WTC11 (cell line): ENCODE data around the gene ELFN1. TPM values are rescaled to one million over a fixed set of nuclear protein-coding genes. Genes with fewer than 3 reads are reported as not detected.

Experiments
- ATAC-seq: fragments of 200-7000 bp; cut with Tn5 transposase; 2 replicates; pipeline ENCODE4 v1.10.0; 2021; ENCODE audit warnings: mild to moderate bottlenecking, moderate library complexity
- CTCF ChIA-PET: fragments of 300-600 bp; sonication (Branson Sonifier 250); formaldehyde crosslinking; loops from one replicate; lab custom pipeline; 2021; ENCODE audit warnings: antibody characterized with exemption; lab: Charles Lee
- POLR2A ChIA-PET: fragments of 350-600 bp; sonication (Branson Sonifier 250); formaldehyde crosslinking; loops from one replicate; lab custom pipeline; 2021; ENCODE audit warnings: antibody characterized with exemption; lab: Charles Lee
- DNase-seq: peaks from one replicate; pipeline ENCODE4 v3.0.0; 2021; ENCODE audit warnings: low spot score
- H3K27ac Mint-ChIP-seq: 2 replicates; pipeline ENCODE4 v1.8.0; 2021; ENCODE audit warnings: mixed read lengths
- H3K27me3 Mint-ChIP-seq: 2 replicates; pipeline ENCODE4 v1.8.0; 2021; ENCODE audit warnings: low read depth, mild to moderate bottlenecking, moderate library complexity, mixed read lengths
- H3K36me3 Mint-ChIP-seq: 2 replicates; pipeline ENCODE4 v1.8.0; 2021; ENCODE audit warnings: mixed read lengths
- H3K4me1 Mint-ChIP-seq: 2 replicates; pipeline ENCODE4 v1.8.0; 2022; ENCODE audit warnings: mixed read lengths
- H3K4me3 Mint-ChIP-seq: 2 replicates; pipeline ENCODE4 v1.8.0; 2021; ENCODE audit warnings: mild to moderate bottlenecking, moderate library complexity, mixed read lengths
- H3K9me3 Mint-ChIP-seq: 2 replicates; pipeline ENCODE4 v1.8.0; 2021; ENCODE audit warnings: mixed read lengths
- ETV6 ChIP-seq: sonication (generic); formaldehyde crosslinking; IDR thresholded peaks from 2 replicates; pipeline ENCODE4 v1.8.1; 2022; ENCODE audit warnings: mild to moderate bottlenecking, missing genetic modification reagents
- GABPB1 ChIP-seq: sonication (generic); formaldehyde crosslinking; IDR thresholded peaks from 2 replicates; pipeline ENCODE4 v1.8.1; 2023; ENCODE audit warnings: mild to moderate bottlenecking, missing genetic modification reagents
- GTF2I ChIP-seq: fragments of 250-450 bp; sonication (Bioruptor Pico); conservative IDR thresholded peaks from 2 replicates; pipeline ENCODE4 v1.4.0; 2021; ENCODE audit warnings: mild to moderate bottlenecking
- HMGA2 ChIP-seq: fragments of 250-450 bp; sonication (Bioruptor Pico); IDR thresholded peaks from 2 replicates; pipeline ENCODE4 v1.4.0; 2021; ENCODE audit warnings: mild to moderate bottlenecking, moderate library complexity
- NFYB ChIP-seq: sonication (generic); formaldehyde crosslinking; conservative IDR thresholded peaks from 2 replicates; pipeline ENCODE4 v1.8.0; 2022; ENCODE audit warnings: low read depth, missing genetic modification reagents
- NR3C1 ChIP-seq: sonication (generic); formaldehyde crosslinking; conservative IDR thresholded peaks from 2 replicates; pipeline ENCODE4 v1.8.1; 2023; ENCODE audit warnings: low read depth, mild to moderate bottlenecking, missing genetic modification reagents
- OVOL2 ChIP-seq: fragments of 250-450 bp; sonication (Bioruptor Pico); IDR thresholded peaks from 2 replicates; pipeline ENCODE4 v1.9.0; 2021; ENCODE audit warnings: mild to moderate bottlenecking, borderline replicate concordance
- RELA ChIP-seq: sonication (generic); formaldehyde crosslinking; IDR thresholded peaks from 2 replicates; pipeline ENCODE4 v1.8.1; 2022; ENCODE audit warnings: missing genetic modification reagents, mild to moderate bottlenecking, borderline replicate concordance
- SOX15 ChIP-seq: fragments of 250-450 bp; sonication (Bioruptor Pico); IDR thresholded peaks from 2 replicates; pipeline ENCODE4 v1.9.0; 2021; ENCODE audit warnings: mild to moderate bottlenecking
- SP1 ChIP-seq: sonication (generic); formaldehyde crosslinking; conservative IDR thresholded peaks from 2 replicates; pipeline ENCODE4 v1.8.1; 2022; ENCODE audit warnings: missing genetic modification reagents
- TCF7 ChIP-seq: sonication (generic); formaldehyde crosslinking; IDR thresholded peaks from 2 replicates; pipeline ENCODE4 v1.8.0; 2022; ENCODE audit warnings: mild to moderate bottlenecking, low read depth, missing genetic modification reagents, moderate library complexity
- ZNF416 ChIP-seq: fragments of 250-450 bp; sonication (Bioruptor Pico); IDR thresholded peaks from 2 replicates; pipeline ENCODE4 v1.9.0; 2021; ENCODE audit warnings: mild to moderate bottlenecking, inconsistent platforms
- total RNA-seq: library from RNA; stranded (reverse); gene quantifications from 3 replicates; pipeline ENCODE4 v1.2.3, GENCODE V29; 2021
- TF ChIP-seq, protein P1 (sequence below): sonication (generic); formaldehyde crosslinking; IDR thresholded peaks from 2 replicates; pipeline ENCODE4 v1.8.1; 2022; ENCODE audit warnings: mild to moderate bottlenecking, moderate library complexity, missing genetic modification reagents
- TF ChIP-seq, protein P2 (sequence below): sonication (generic); formaldehyde crosslinking; IDR thresholded peaks from 2 replicates; pipeline ENCODE4 v1.8.1; 2022; ENCODE audit warnings: mild to moderate bottlenecking, missing genetic modification reagents, moderate library complexity, borderline replicate concordance
- TF ChIP-seq, protein P3 (sequence below): sonication (generic); formaldehyde crosslinking; IDR thresholded peaks from 2 replicates; pipeline ENCODE4 v1.8.1; 2022; ENCODE audit warnings: low read depth, missing genetic modification reagents, borderline replicate concordance
- TF ChIP-seq, protein P4 (sequence below): fragments of 250-450 bp; sonication (Bioruptor Pico); IDR thresholded peaks from 2 replicates; pipeline ENCODE4 v1.8.0; 2021; ENCODE audit warnings: mild to moderate bottlenecking
- TF ChIP-seq, protein P5 (sequence below): sonication (generic); formaldehyde crosslinking; IDR thresholded peaks from 2 replicates; pipeline ENCODE4 v1.8.0; 2022; ENCODE audit warnings: mild to moderate bottlenecking, missing genetic modification reagents
- TF ChIP-seq, protein P6 (sequence below): fragments of 250-450 bp; sonication (Bioruptor Pico); IDR thresholded peaks from 2 replicates; pipeline ENCODE4 v1.9.0; 2021; ENCODE audit warnings: mild to moderate bottlenecking

Gene ELFN1
- total RNA-seq, 1 experiment from 2014 or later: 4.6 TPM

DNA sequence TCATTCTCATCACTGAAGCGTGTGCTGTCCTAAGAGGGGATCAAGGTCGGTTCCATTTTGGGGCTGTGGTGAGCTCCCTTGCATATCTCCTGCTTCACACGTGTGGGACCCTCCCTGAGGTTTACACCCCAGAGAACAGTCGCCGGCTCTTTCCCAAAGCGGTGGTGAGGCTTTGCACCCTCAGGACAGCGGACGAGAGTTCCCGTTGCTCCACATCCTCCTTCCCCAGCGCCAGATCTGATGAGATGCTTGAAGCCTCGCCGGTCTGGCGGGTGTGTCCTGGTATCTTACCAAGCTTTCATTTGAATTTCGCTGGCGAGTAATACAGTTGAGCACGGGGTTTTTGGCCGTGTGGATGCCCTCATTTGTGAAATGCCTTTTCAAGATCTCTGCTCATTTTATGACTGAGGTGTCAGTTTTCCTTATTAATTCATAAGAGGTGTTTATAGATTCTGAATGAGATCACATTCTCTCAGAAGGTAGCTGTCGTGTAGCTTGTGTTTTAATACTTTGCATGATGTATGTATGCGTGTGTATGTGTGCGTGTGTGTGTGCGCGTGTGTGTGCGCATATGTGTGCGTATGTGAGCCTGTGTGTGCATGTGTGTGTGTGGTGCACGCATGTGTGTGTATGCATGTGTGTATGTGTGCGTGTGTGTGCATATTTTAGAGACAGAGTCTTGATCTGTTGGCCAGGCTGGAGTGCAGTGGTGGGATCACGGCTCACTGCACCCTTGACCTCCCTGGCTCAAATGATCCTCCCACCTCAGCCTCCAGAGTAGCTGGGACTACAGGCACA lies 30.7 kb downstream of the ELFN1 start:
- DNase-seq (no peak), ATAC-seq (no peak)
- Mint-ChIP-seq H3K4me1 (peaks cover 30% of the 10 kb centered on the region), H3K36me3 (peaks cover 21% of the 10 kb centered on the region), H3K27me3 (peaks cover 30% of the 10 kb centered on the region), H3K9me3 (peaks cover 27% of the 10 kb centered on the region), H3K4me3 (no peak overlapping the region), H3K27ac (no peak overlapping the region)
- ChIA-PET CTCF (interaction anchor here (0.8 to 1.1 kb wide), 3 partner anchors 9 to 67 kb away, joined by 3 read pairs; no protein-coding TSS in a partner anchor), POLR2A (no interaction called here)
- TF ChIP-seq TCF7 (no peak), ETV6 (CRISPR knock-in tag) (no peak), ZNF416 (CRISPR knock-in tag) (no peak), GABPB1 (CRISPR knock-in tag) (no peak), NR3C1 (CRISPR knock-in tag) (no peak), NFYB (CRISPR knock-in tag) (no peak), OVOL2 (CRISPR knock-in tag) (no peak), RELA (no peak), SP1 (no peak), HMGA2 (no peak), GTF2I (CRISPR knock-in tag) (no peak)
- TF ChIP-seq, protein P1, sequence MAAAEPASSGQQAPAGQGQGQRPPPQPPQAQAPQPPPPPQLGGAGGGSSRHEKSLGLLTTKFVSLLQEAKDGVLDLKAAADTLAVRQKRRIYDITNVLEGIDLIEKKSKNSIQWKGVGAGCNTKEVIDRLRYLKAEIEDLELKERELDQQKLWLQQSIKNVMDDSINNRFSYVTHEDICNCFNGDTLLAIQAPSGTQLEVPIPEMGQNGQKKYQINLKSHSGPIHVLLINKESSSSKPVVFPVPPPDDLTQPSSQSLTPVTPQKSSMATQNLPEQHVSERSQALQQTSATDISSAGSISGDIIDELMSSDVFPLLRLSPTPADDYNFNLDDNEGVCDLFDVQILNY: no peak
- TF ChIP-seq, protein P2, sequence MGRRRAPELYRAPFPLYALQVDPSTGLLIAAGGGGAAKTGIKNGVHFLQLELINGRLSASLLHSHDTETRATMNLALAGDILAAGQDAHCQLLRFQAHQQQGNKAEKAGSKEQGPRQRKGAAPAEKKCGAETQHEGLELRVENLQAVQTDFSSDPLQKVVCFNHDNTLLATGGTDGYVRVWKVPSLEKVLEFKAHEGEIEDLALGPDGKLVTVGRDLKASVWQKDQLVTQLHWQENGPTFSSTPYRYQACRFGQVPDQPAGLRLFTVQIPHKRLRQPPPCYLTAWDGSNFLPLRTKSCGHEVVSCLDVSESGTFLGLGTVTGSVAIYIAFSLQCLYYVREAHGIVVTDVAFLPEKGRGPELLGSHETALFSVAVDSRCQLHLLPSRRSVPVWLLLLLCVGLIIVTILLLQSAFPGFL (CRISPR knock-in tag): no peak
- TF ChIP-seq, protein P3, sequence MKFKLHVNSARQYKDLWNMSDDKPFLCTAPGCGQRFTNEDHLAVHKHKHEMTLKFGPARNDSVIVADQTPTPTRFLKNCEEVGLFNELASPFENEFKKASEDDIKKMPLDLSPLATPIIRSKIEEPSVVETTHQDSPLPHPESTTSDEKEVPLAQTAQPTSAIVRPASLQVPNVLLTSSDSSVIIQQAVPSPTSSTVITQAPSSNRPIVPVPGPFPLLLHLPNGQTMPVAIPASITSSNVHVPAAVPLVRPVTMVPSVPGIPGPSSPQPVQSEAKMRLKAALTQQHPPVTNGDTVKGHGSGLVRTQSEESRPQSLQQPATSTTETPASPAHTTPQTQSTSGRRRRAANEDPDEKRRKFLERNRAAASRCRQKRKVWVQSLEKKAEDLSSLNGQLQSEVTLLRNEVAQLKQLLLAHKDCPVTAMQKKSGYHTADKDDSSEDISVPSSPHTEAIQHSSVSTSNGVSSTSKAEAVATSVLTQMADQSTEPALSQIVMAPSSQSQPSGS (CRISPR knock-in tag): no peak
- TF ChIP-seq, protein P4, sequence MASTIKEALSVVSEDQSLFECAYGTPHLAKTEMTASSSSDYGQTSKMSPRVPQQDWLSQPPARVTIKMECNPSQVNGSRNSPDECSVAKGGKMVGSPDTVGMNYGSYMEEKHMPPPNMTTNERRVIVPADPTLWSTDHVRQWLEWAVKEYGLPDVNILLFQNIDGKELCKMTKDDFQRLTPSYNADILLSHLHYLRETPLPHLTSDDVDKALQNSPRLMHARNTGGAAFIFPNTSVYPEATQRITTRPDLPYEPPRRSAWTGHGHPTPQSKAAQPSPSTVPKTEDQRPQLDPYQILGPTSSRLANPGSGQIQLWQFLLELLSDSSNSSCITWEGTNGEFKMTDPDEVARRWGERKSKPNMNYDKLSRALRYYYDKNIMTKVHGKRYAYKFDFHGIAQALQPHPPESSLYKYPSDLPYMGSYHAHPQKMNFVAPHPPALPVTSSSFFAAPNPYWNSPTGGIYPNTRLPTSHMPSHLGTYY (CRISPR knock-in tag): no peak
- TF ChIP-seq, protein P5, sequence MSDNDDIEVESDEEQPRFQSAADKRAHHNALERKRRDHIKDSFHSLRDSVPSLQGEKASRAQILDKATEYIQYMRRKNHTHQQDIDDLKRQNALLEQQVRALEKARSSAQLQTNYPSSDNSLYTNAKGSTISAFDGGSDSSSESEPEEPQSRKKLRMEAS (CRISPR knock-in tag): no peak
- TF ChIP-seq, protein P6, sequence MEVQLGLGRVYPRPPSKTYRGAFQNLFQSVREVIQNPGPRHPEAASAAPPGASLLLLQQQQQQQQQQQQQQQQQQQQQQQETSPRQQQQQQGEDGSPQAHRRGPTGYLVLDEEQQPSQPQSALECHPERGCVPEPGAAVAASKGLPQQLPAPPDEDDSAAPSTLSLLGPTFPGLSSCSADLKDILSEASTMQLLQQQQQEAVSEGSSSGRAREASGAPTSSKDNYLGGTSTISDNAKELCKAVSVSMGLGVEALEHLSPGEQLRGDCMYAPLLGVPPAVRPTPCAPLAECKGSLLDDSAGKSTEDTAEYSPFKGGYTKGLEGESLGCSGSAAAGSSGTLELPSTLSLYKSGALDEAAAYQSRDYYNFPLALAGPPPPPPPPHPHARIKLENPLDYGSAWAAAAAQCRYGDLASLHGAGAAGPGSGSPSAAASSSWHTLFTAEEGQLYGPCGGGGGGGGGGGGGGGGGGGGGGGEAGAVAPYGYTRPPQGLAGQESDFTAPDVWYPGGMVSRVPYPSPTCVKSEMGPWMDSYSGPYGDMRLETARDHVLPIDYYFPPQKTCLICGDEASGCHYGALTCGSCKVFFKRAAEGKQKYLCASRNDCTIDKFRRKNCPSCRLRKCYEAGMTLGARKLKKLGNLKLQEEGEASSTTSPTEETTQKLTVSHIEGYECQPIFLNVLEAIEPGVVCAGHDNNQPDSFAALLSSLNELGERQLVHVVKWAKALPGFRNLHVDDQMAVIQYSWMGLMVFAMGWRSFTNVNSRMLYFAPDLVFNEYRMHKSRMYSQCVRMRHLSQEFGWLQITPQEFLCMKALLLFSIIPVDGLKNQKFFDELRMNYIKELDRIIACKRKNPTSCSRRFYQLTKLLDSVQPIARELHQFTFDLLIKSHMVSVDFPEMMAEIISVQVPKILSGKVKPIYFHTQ (CRISPR knock-in tag): no peak

DNA sequence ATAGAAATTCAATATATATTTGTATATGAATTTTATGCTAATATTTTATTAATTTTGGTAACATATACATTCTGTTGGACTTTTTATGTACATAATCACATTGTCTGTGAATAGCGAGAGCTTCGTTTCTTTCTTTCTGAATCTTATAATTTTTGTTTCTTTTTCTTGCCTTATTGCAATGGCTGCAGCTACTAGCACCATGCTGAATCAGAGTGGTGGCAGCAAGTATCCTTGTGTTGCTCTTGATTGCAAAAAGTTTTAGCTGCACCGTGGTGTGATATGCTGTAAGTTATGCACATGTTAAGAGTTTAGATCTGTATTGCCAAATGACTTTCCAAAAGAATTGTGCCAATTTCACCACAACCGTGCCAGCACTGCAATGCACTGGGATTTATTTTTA lies 32.6 kb downstream of the ELFN1 start:
- TF ChIP-seq GTF2I (CRISPR knock-in tag) (peak; percentile 86), SOX15 (CRISPR knock-in tag) (no peak)
- no peak for DNase-seq
- Mint-ChIP-seq H3K4me3 (no peak overlapping the region), H3K36me3 (peaks cover 21% of the 10 kb centered on the region), H3K27me3 (peaks cover 34% of the 10 kb centered on the region), H3K4me1 (peaks cover 39% of the 10 kb centered on the region), H3K9me3 (peaks cover 27% of the 10 kb centered on the region), H3K27ac (no peak overlapping the region)
- no peak for ATAC-seq
- ChIA-PET POLR2A (no interaction called here), CTCF (interaction anchor here (0.7 kb wide), 2 partner anchors 38 to 64 kb away, joined by 3 to 4 read pairs; no protein-coding TSS in a partner anchor)
